HG03342 (cell line): ENCODE data around the gene CYP2A6.
"Not testable (repeated sequence)": the region's sequence is repeated elsewhere in the genome, so short reads cannot be mapped to it uniquely, and the experiment has no call there.

Experiments used
- ATAC-seq: cut with Tn5 transposase; IDR thresholded peaks from one replicate; pipeline ENCODE4 v1.9.1; 2021; ENCODE audit warnings: mild to moderate bottlenecking, moderate library complexity; ENCODE audit not compliant: unreplicated experiment

The CYP2A6 gene

GRCh38 chr19:40850277-40850676 lies at the start of gene CYP2A6:
Gene CYP2A6 (minus strand): TSS chr19:40850447. CDS start chr19:40850426, 21 bp downstream.
- not testable (repeated sequence) for ATAC-seq

GRCh38 chr19:40899964-40900363 lies 49.7 kb upstream of the CYP2A6 start:
- not testable (repeated sequence) for ATAC-seq

- not testable (repeated sequence) for ATAC-seq
These were observed 46.9 kb upstream of the CYP2A6 start for GRCh38 chr19:40896843-40897789.

- ATAC-seq: no peak
These were observed 46.2 kb upstream of the CYP2A6 start for GRCh38 chr19:40896418-40896796.

- ATAC-seq: no peak
These were observed 42.9 kb upstream of the CYP2A6 start for GRCh38 chr19:40893112-40893511.

GRCh38 chr19:40889366-40889765 lies 39.1 kb upstream of the CYP2A6 start:
- no peak for ATAC-seq

- no peak for ATAC-seq
These were observed 37.9 kb upstream of the CYP2A6 start for GRCh38 chr19:40888191-40888590.

- ATAC-seq: not testable (repeated sequence)
These were observed 34.1 kb upstream of the CYP2A6 start for GRCh38 chr19:40884187-40884931.

GRCh38 chr19:40882062-40882461 lies 31.8 kb upstream of the CYP2A6 start, which contains the start of gene CYP2A7:
Gene CYP2A7 (minus strand): TSS chr19:40882231. CDS start chr19:40882210, 21 bp downstream.
- not testable (repeated sequence) for ATAC-seq

- not testable (repeated sequence) for ATAC-seq
These were observed 29.1 kb upstream of the CYP2A6 start for GRCh38 chr19:40879349-40879748.

GRCh38 chr19:40875526-40875951 lies 25.3 kb upstream of the CYP2A6 start:
- not testable (repeated sequence) for ATAC-seq

GRCh38 chr19:40874874-40875273 lies 24.6 kb upstream of the CYP2A6 start:
- not testable (repeated sequence) for ATAC-seq

GRCh38 chr19:40873873-40874272 lies 23.6 kb upstream of the CYP2A6 start:
- ATAC-seq: not testable (repeated sequence)

GRCh38 chr19:40872209-40872608 lies 22.0 kb upstream of the CYP2A6 start:
- no peak for ATAC-seq

- no peak for ATAC-seq
These were observed 17.5 kb upstream of the CYP2A6 start for GRCh38 chr19:40867701-40868100.

GRCh38 chr19:40864739-40865496 lies 14.7 kb upstream of the CYP2A6 start:
- ATAC-seq: not testable (repeated sequence)

- ATAC-seq: no peak
These were observed 12.5 kb upstream of the CYP2A6 start for GRCh38 chr19:40862785-40863184.

GRCh38 chr19:40862333-40862732 lies 12.1 kb upstream of the CYP2A6 start:
- ATAC-seq: no peak

GRCh38 chr19:40858109-40858508 lies 7.9 kb upstream of the CYP2A6 start:
- ATAC-seq: no peak

GRCh38 chr19:40852467-40853152 lies 2.4 kb upstream of the CYP2A6 start:
- ATAC-seq: not testable (repeated sequence)
